A549 treated with Mapracorat at 1 μM for 4 hours (cell line): ENCODE results near the gene IL17B. TPM values are rescaled to one million over a fixed set of nuclear protein-coding genes. Genes with fewer than 3 reads are reported as not detected.

Experiments used
- total RNA-seq: library from RNA; stranded (reverse); fragments of 200-300 nt; extraction: Qiagen RNA extraction; gene quantifications from 5 replicates; pipeline ENCODE4 v1.2.3, GENCODE V29; 2022

Gene IL17B
- total RNA-seq, result not detected in 5 replicates

GRCh38 chr5:149379177-149379761, at the start of gene IL17B:
Gene IL17B, minus strand, starts transcription at chr5:149379292. Its CDS starts 67 bp downstream, at chr5:149379225.

GRCh38 chr5:149357370-149358293, 21.5 kb downstream of the IL17B start, which contains the start of gene PCYOX1L:
Gene PCYOX1L, plus strand, starts transcription at chr5:149358046. Its CDS starts 23 bp downstream, at chr5:149358069.

GRCh38 chr5:149345147-149345891, 33.8 kb downstream of the IL17B start, which contains the start of gene GRPEL2:
Gene GRPEL2, plus strand, starts transcription at chr5:149345499. Its CDS starts 41 bp downstream, at chr5:149345540.

Other genes starting within 250 kb of the IL17B start
- 21.7 to 27.2 TPM (median 21.9 TPM) in 5 replicates for gene ABLIM3, start 237.8 kb downstream of the IL17B start, total RNA-seq
- gene AFAP1L1, start 107.4 kb downstream of the IL17B start, total RNA-seq, result 9.9 to 14.9 TPM (median 13.1 TPM) in 5 replicates
- gene GRPEL2, start 33.8 kb downstream of the IL17B start, total RNA-seq, result 7.0 to 8.4 TPM (median 7.4 TPM) in 5 replicates
- gene PCYOX1L, start 21.2 kb downstream of the IL17B start, total RNA-seq, result 1.9 to 3.2 TPM (median 2.6 TPM) in 5 replicates
- 115 to 151 TPM (median 137 TPM) in 5 replicates for gene CSNK1A1, start 172.1 kb upstream of the IL17B start, total RNA-seq
- gene ARHGEF37, start 202.2 kb upstream of the IL17B start, total RNA-seq, result 1.7 to 2.3 TPM (median 1.9 TPM) in 5 replicates